Measurements from ENCODE around the gene GDE1.

Gene GDE1

DNA sequence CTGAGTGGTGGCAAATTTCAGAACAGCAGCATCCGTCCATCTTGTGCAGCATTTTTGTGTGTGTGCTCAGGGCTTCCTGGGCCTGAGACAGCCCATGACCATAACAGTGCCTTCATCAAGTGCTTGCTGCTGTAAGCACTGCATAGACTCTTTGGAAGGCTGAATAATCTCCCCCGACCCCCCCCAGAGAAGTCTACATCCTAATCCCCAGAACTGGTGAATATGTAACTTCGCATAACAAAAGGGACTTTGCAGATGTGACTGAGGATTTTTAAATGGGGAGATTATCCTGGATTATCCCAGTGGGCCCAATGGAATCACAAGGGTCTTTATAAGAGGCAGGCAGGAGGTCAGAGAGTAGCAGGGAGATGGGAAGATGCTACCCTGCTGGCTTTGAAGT lies 53.6 kb downstream of the GDE1 start:
- Histone ChIP-seq H3K4me1 (ENCODE audit: control extremely low read depth in 1 of 4, control insufficient read depth in 4 of 4, insufficient read depth in 4 of 4, low read length in 3 of 4) (no peaks in the 10 kb centered on the region), H3K36me3 (ENCODE audit: control insufficient read depth in 4 of 4, insufficient read depth in 4 of 4, low read length in 3 of 4) (no peaks in the 10 kb centered on the region), H3K4me3 (ENCODE audit: control insufficient read depth in 1 of 7, extremely low read depth in 1 of 7, insufficient read depth in 4 of 7, low read depth in 2 of 7, low read length in 6 of 7) (no peak overlapping the region), H3K9me3 (ENCODE audit: control extremely low read depth in 1 of 5, control insufficient read depth in 4 of 5, insufficient read depth in 2 of 5, low read depth in 1 of 5, low read length in 4 of 5) (peaks cover 0 to 2% (median 0%) of the 10 kb centered on the region in 5 experiments), H3K27ac (ENCODE audit: insufficient read depth in 1 of 2, low read depth in 1 of 2, low read length in 2 of 2, poor library complexity in 1 of 2, severe bottlenecking in 2 of 2) (no peak overlapping the region), H3K27me3 (replicated peaks in 2 of 5; ENCODE audit: control insufficient read depth in 4 of 5, insufficient read depth in 5 of 5, low read length in 4 of 5) (no peaks in the 10 kb centered on the region)
- WGBS (ENCODE audit: insufficient coverage), result 100% methylated on average over 2 of the region's 3 CpGs
- CTCF ChIA-PET, result no interaction called here
- no peak for DNase-seq
- POLR2A ChIA-PET, result no interaction called here

DNA sequence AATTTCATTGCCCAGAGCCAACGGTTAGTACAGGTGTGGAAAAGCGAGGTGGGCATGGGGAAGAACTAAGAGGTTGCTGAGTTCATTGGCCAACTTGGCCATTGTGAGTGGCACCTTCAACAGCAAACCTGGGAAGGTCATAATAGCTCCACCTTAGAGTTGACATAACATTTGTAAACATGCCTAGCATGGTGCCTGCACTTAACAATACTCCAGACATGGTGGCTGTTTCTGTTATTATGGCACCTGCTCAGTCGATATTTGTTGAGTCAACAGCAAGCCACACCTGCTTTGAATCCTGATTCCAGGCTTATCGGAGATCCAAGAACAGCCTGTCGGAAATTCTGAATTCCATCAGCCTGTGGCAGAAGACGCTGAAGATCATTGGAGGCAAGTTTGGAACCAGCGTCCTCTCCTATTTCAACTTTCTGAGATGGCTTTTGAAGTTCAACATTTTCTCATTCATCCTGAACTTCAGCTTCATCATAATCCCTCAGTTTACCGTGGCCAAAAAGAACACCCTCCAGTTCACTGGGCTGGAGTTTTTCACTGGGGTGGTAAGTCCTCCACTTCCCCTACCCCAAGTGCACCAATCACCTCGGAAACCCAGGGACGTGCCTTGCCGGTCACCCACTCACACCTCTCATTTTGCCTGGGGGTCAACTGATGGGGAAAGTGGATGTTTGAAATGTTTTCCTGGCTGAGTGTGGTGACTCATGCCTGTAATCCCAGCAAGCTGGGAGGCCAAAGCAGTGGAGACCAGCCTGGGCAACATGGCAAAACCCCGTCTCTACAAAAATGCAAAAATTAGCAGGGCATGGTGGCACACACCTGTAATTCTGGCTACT lies 58.2 kb downstream of the GDE1 start:
- no peaks in the 10 kb centered on the region for H3K27me3 ChIP-seq (replicated peaks in 2 of 5; ENCODE audit: control insufficient read depth in 4 of 5, insufficient read depth in 5 of 5, low read length in 4 of 5)
- H3K4me1 ChIP-seq (ENCODE audit: control extremely low read depth in 1 of 4, control insufficient read depth in 4 of 4, insufficient read depth in 4 of 4, low read length in 3 of 4), result no peaks in the 10 kb centered on the region
- WGBS (ENCODE audit: insufficient coverage), result 95% methylated on average over 9 of the region's 12 CpGs
- H3K27ac ChIP-seq (ENCODE audit: insufficient read depth in 1 of 2, low read depth in 1 of 2, low read length in 2 of 2, poor library complexity in 1 of 2, severe bottlenecking in 2 of 2), result no peak overlapping the region
- H3K9me3 ChIP-seq (ENCODE audit: control extremely low read depth in 1 of 5, control insufficient read depth in 4 of 5, insufficient read depth in 2 of 5, low read depth in 1 of 5, low read length in 4 of 5), result peaks cover 0 to 2% (median 0%) of the 10 kb centered on the region in 5 experiments
- POLR2A ChIA-PET, result no interaction called here
- DNase-seq, result no peak
- no peak overlapping the region for H3K4me3 ChIP-seq (ENCODE audit: control insufficient read depth in 1 of 7, extremely low read depth in 1 of 7, insufficient read depth in 4 of 7, low read depth in 2 of 7, low read length in 6 of 7)
- H3K36me3 ChIP-seq (ENCODE audit: control insufficient read depth in 4 of 4, insufficient read depth in 4 of 4, low read length in 3 of 4), result no peaks in the 10 kb centered on the region
- CTCF ChIA-PET, result no interaction called here

DNA sequence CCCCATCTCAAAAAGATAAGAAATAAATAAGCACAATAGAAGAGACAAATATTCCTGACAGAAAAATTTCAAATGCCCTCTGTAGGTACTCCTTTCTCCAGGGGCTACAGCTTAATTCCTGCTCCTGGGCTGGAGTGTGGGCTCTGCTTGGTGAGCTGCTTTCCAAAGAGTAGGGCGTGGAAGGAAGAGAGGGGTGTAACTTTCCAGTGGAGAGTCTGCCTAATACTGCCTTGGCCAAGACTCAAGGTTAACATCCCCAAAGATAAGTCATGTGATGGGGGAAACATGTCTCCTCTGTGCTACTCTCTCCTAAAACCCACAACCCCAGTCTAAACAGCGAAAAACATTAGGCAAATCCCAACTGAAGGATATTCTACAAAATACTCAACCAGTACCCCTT lies 61.5 kb downstream of the GDE1 start:
- no peaks in the 10 kb centered on the region for H3K27me3 ChIP-seq (replicated peaks in 2 of 5; ENCODE audit: control insufficient read depth in 4 of 5, insufficient read depth in 5 of 5, low read length in 4 of 5)
- no peaks in the 10 kb centered on the region for H3K4me1 ChIP-seq (ENCODE audit: control extremely low read depth in 1 of 4, control insufficient read depth in 4 of 4, insufficient read depth in 4 of 4, low read length in 3 of 4)
- no peak overlapping the region for H3K27ac ChIP-seq (ENCODE audit: insufficient read depth in 1 of 2, low read depth in 1 of 2, low read length in 2 of 2, poor library complexity in 1 of 2, severe bottlenecking in 2 of 2)
- ChIA-PET POLR2A (no interaction called here), CTCF (no interaction called here)
- H3K36me3 ChIP-seq (ENCODE audit: control insufficient read depth in 4 of 4, insufficient read depth in 4 of 4, low read length in 3 of 4), result no peaks in the 10 kb centered on the region
- no peak overlapping the region for H3K4me3 ChIP-seq (ENCODE audit: control insufficient read depth in 1 of 7, extremely low read depth in 1 of 7, insufficient read depth in 4 of 7, low read depth in 2 of 7, low read length in 6 of 7)
- no peaks in the 10 kb centered on the region for H3K9me3 ChIP-seq (ENCODE audit: control extremely low read depth in 1 of 5, control insufficient read depth in 4 of 5, insufficient read depth in 2 of 5, low read depth in 1 of 5, low read length in 4 of 5)
- no peak for DNase-seq
- WGBS (ENCODE audit: insufficient coverage), result no CpG with 5 or more reads among the region's 2 CpGs

DNA sequence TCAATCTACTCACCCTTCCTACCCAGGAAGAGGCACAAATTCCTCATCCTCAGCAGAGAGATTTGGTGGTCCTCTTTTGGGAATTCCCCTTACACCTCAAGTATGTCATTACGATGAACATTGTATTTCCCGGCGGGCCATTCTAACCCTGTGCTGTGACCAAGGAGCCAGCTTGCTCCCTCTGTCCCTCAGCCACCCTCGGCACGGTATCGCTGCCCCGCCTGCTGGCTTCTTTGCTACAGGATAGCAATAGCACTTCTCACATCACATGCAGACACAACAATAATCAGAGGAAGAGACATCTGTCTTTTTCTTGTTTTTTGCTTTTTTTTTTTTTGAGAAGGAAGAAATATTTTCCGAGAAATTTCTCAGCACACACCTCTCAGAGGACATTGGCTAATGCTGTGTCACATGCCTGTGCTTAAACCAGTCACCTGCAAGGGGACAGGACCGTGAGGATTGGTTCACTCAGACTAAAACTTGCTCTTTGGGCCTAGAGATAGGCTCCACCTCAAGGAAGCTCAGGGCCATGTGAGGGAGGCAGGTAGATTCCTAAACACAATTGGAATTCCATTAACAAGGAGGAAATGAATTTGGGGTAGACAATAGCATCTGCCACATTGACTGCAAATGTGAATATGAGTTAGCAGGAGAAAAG lies 63.0 kb downstream of the GDE1 start:
- no peak overlapping the region for H3K27ac ChIP-seq (ENCODE audit: insufficient read depth in 1 of 2, low read depth in 1 of 2, low read length in 2 of 2, poor library complexity in 1 of 2, severe bottlenecking in 2 of 2)
- no peaks in the 10 kb centered on the region for H3K4me1 ChIP-seq (ENCODE audit: control extremely low read depth in 1 of 4, control insufficient read depth in 4 of 4, insufficient read depth in 4 of 4, low read length in 3 of 4)
- ChIA-PET POLR2A (no interaction called here), CTCF (no interaction called here)
- WGBS (ENCODE audit: insufficient coverage), result 96% methylated on average over 4 of the region's 9 CpGs
- H3K9me3 ChIP-seq (ENCODE audit: control extremely low read depth in 1 of 5, control insufficient read depth in 4 of 5, insufficient read depth in 2 of 5, low read depth in 1 of 5, low read length in 4 of 5), result no peaks in the 10 kb centered on the region
- no peak overlapping the region for H3K4me3 ChIP-seq (ENCODE audit: control insufficient read depth in 1 of 7, extremely low read depth in 1 of 7, insufficient read depth in 4 of 7, low read depth in 2 of 7, low read length in 6 of 7)
- no peak for DNase-seq
- H3K36me3 ChIP-seq (ENCODE audit: control insufficient read depth in 4 of 4, insufficient read depth in 4 of 4, low read length in 3 of 4), result no peaks in the 10 kb centered on the region
- H3K27me3 ChIP-seq (replicated peaks in 2 of 5; ENCODE audit: control insufficient read depth in 4 of 5, insufficient read depth in 5 of 5, low read length in 4 of 5), result no peaks in the 10 kb centered on the region

All from common myeloid progenitor, CD34-positive (primary cell).